Naive B cell (primary cell): ENCODE measurements around the gene PLXNB3. TPM values are rescaled to one million over a fixed set of nuclear protein-coding genes. Genes with fewer than 3 reads are reported as not detected.
"Not testable (repeated sequence)": the region's sequence is repeated elsewhere in the genome, so short reads cannot be mapped to it uniquely, and the experiment has no call there.

Experiments used
- ATAC-seq, 2 donors: fragments of 150-1000 bp; cut with Tn5 transposase; 2 replicates each; pipeline ENCODE4 v1.10.0; 2021; ENCODE audit warnings: low read depth in 2 of 2, mild to moderate bottlenecking in 2 of 2, moderate library complexity in 2 of 2
- DNase-seq: peaks from one replicate; pipeline ENCODE4 v3.0.0; 2022
- H3K27ac Mint-ChIP-seq, 6 donors: one replicate each; pipeline ENCODE4 v1.8.0; 2020 to 2022; ENCODE audit warnings: mild to moderate bottlenecking in 6 of 6, mixed read lengths in 6 of 6, moderate library complexity in 5 of 6, inconsistent platforms in 2 of 6
- H3K27me3 Mint-ChIP-seq, 3 donors: one replicate each; pipeline ENCODE4 v1.8.0; 2021 to 2022; ENCODE audit warnings: mixed read lengths in 3 of 3, mild to moderate bottlenecking in 1 of 3
- H3K36me3 Mint-ChIP-seq, 2 donors: one replicate each; pipeline ENCODE4 v1.8.0; 2020 to 2022; ENCODE audit warnings: mixed read lengths in 2 of 2, inconsistent platforms in 1 of 2, mild to moderate bottlenecking in 1 of 2
- H3K4me1 Mint-ChIP-seq, 3 donors: one replicate each; pipeline ENCODE4 v1.8.0; 2020 to 2022; ENCODE audit warnings: mixed read lengths in 3 of 3, inconsistent platforms in 1 of 3, mild to moderate bottlenecking in 1 of 3, moderate library complexity in 1 of 3
- H3K4me3 Mint-ChIP-seq, 8 donors: one replicate each; pipeline ENCODE4 v1.8.0; 2020 to 2022; ENCODE audit warnings: mild to moderate bottlenecking in 8 of 8, mixed read lengths in 8 of 8, moderate library complexity in 8 of 8, inconsistent platforms in 2 of 8
- H3K9me3 Mint-ChIP-seq, 7 donors: one replicate each; pipeline ENCODE4 v1.8.0; 2020 to 2022; ENCODE audit warnings: mixed read lengths in 7 of 7, mild to moderate bottlenecking in 5 of 7, inconsistent platforms in 2 of 7, moderate library complexity in 1 of 7
- polyA plus RNA-seq, 6 donors: library from polyadenylated mRNA; unstranded; fragments of 300-500 nt; fragmentation: Illumina TruSeq; gene quantifications; one replicate each; pipeline ENCODE4 v1.2.3, GENCODE V29; 2021; ENCODE audit warnings: low read depth in 6 of 6

Gene PLXNB3
- polyA plus RNA-seq, 6 donors from 2014 or later, result 0.71 TPM; not detected in 5

DNA sequence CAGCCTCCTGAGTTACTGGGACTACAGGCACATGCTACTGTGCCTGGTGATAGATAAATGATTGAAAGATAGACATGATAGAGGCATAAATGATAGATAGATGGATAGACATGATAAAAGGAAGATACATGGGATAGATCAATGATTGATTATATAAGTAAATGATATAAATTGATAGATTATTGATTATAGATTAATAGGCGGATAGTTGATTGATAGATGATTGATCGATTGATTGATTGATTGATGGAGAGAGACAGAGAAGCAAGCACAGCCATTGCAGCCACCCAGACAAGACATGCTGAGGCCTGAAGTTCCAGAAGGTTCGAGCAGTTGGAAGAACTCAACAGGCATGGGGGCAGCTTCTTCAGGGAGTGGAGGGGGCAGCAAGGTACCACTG is 17.7 kb upstream of the PLXNB3 start:
- peaks cover 0 to under 1% (median 0%) of the 10 kb centered on the region in 7 donors for H3K9me3 Mint-ChIP-seq
- peaks cover 10 to 30% (median 26%) of the 10 kb centered on the region in 3 donors for H3K4me1 Mint-ChIP-seq
- no peak overlapping the region for H3K4me3 Mint-ChIP-seq
- no peak for DNase-seq
- no peak for ATAC-seq
- H3K36me3 Mint-ChIP-seq, result no peaks in the 10 kb centered on the region
- no peak overlapping the region for H3K27ac Mint-ChIP-seq
- peaks cover 0 to 6% (median 0%) of the 10 kb centered on the region in 3 donors for H3K27me3 Mint-ChIP-seq

DNA sequence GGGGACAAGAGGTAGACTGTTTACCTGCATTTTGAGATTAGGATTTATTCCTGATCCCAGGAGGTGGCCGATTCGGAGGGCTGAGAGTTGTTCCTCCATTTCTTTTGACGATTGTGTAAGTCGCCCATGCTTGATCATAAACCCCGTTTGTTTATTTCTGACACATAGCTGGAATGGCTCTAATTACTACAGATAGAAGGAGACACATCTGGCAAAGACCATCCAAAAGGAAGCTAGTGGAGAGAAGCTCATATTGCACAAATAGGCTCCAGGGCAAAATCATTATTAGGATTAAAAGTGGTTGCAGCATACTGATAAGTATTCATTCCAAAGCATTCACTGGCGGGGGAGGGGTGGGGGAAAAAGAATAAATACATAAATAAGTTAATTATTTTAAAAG is 17.1 kb upstream of the PLXNB3 start:
- H3K9me3 Mint-ChIP-seq, ATAC-seq, DNase-seq, H3K4me3 Mint-ChIP-seq, H3K36me3 Mint-ChIP-seq, H3K27ac Mint-ChIP-seq, H3K27me3 Mint-ChIP-seq: not testable (repeated sequence)
- peaks cover 10 to 25% (median 24%) of the 10 kb centered on the region in 3 donors for H3K4me1 Mint-ChIP-seq

DNA sequence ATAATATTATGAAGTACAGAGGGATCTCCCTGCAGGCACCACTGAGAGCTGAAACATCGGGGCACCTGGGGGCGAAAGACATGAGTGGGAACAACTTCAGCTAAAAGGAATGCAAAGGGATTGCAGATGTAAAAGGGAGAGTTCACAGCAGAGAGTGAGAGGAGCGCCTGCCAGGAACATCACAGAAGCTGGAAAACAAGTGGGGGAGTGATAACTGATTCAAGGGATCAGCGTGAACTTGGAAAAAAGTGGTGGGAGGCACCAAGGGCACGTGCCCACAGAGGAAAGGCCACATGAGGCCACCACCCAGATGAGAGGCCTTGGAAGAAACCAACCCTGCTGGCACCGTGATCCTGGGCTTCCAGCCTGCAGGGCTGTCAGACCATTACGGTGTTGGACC is 15.0 kb upstream of the PLXNB3 start:
- H3K36me3 Mint-ChIP-seq, DNase-seq, H3K4me3 Mint-ChIP-seq, ATAC-seq, H3K27me3 Mint-ChIP-seq, H3K27ac Mint-ChIP-seq, H3K9me3 Mint-ChIP-seq: not testable (repeated sequence)
- H3K4me1 Mint-ChIP-seq, result peaks cover 10 to 18% (median 17%) of the 10 kb centered on the region in 3 donors

DNA sequence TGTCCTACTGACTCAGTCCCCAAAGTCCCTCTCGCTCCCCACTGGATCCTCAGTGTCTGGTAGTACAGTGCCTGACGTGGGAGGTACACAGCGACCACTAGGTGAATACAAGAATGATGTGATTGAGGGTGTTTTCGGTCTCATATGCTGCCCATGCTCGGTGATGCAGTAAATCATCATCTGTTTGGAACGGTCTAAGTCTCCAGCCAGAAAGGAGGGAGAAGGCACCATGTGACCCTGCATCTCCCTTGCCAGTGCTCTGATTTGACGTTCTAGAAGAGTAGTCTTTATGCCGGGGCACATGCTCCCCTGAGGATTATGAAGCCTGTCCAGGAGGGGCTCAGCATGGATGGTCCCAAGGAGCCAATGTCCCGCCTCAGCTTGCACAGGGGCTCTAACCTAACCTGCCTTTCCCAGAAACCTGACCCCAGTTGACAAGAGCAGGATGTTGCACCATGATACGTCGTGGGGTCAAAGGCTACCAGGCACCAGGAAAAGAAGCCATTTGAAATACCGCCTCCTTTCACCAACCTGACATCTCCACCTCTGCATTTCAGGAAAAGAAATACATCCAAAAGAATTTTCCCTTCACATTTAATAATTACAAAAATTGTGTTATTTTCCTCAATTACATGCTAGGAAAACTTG is 13.8 kb upstream of the PLXNB3 start:
- peak overlapping the region in 1 of 6 donors; percentile 45 for H3K27ac Mint-ChIP-seq
- H3K4me1 Mint-ChIP-seq, result peaks cover 5 to 10% (median 9%) of the 10 kb centered on the region in 3 donors
- no peak overlapping the region for H3K4me3 Mint-ChIP-seq
- no peak for ATAC-seq
- DNase-seq, result no peak
- H3K36me3 Mint-ChIP-seq, result no peaks in the 10 kb centered on the region
- H3K9me3 Mint-ChIP-seq, result peaks cover 0 to 2% (median 0%) of the 10 kb centered on the region in 7 donors
- peaks cover 0 to 6% (median 0%) of the 10 kb centered on the region in 3 donors for H3K27me3 Mint-ChIP-seq

DNA sequence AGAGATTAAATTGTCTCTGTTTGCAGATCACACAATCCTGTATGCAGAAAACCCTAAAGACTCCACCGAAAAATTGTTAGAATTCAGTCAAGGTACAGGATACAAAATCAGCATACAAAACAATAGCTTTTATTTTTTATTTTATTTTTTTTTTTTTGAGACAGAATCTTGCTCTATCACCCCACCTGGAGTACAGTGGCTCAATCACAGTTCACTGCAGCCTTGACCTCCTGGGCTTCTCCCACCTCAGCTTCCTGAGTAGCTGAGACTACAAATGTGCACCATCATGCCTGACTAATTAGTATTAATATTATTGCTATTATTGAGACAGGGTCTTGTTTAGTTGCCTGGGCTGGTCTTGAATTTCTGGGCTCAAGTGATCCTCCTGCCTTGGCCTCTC is 8.9 kb upstream of the PLXNB3 start:
- DNase-seq (no peak), ATAC-seq (no peak)
- H3K36me3 Mint-ChIP-seq, result no peaks in the 10 kb centered on the region
- H3K4me3 Mint-ChIP-seq, result no peak overlapping the region
- H3K27ac Mint-ChIP-seq, result no peak overlapping the region
- H3K9me3 Mint-ChIP-seq, result peaks cover 0 to 5% (median 0%) of the 10 kb centered on the region in 7 donors
- H3K27me3 Mint-ChIP-seq, result no peaks in the 10 kb centered on the region
- H3K4me1 Mint-ChIP-seq, result peaks cover 8 to 20% (median 10%) of the 10 kb centered on the region in 3 donors

DNA sequence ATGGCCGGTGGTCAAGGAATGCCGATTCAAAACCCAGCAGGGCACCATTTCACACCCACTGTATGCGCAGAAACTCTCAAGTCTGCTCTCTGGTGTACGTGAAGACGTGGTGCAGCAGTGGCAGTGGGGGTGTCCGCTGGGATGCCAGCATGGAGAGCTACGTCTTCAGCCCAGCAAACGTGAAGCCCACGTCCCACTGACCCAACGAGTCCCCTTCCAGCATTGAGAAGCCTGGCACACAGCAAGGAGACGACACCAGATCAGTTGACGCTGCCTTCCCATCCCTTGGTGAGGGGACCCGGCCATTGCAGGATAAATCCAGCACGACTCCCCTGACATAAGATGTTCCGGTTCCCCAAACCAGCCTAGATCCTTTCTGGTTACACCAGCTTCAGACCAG is 2.2 kb upstream of the PLXNB3 start:
- Mint-ChIP-seq H3K36me3 (no peaks in the 10 kb centered on the region), H3K4me3 (no peak overlapping the region), H3K27me3 (peaks cover 0 to 6% (median 0%) of the 10 kb centered on the region in 3 donors), H3K27ac (no peak overlapping the region), H3K4me1 (peaks cover 20 to 26% (median 23%) of the 10 kb centered on the region in 3 donors), H3K9me3 (peaks cover 0 to 3% (median 0%) of the 10 kb centered on the region in 7 donors)
- ATAC-seq (no peak), DNase-seq (no peak)

DNA sequence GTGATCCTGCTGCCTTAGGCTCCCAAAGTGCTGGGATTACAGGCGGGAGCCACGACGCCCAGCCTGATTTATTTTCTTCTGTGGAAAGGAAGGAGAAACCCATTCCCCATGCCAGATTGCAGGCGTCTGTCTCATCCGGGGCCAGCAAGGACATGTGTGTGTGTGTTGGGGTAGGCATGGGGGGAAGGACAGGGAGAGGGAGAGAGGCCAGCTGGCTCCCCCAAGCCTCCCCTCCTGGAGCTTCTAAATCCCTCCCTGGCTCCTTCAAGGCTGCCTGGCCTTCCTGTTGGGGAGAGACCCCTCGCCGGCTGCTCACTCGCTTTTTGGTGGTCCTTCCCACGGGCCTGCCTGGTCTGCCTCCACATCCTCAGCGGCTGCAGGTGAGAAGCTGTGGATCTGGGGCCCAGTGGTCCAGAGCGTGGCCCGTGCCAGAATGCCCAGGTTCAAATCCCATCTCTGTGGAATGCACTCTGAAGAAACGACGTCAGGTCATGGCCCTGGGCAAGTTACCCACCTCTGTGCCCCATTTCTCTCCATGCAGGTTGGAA is 1.3 kb upstream of the PLXNB3 start:
- no peaks in the 10 kb centered on the region for H3K36me3 Mint-ChIP-seq
- peaks cover 0 to 1% (median 0%) of the 10 kb centered on the region in 7 donors for H3K9me3 Mint-ChIP-seq
- H3K4me3 Mint-ChIP-seq, result peak overlapping the region in 1 of 8 donors; percentile 42
- peaks cover 0 to 6% (median 0%) of the 10 kb centered on the region in 3 donors for H3K27me3 Mint-ChIP-seq
- H3K4me1 Mint-ChIP-seq, result peaks cover 17 to 25% (median 23%) of the 10 kb centered on the region in 3 donors
- DNase-seq (no peak), ATAC-seq (no peak)
- H3K27ac Mint-ChIP-seq, result no peak overlapping the region

DNA sequence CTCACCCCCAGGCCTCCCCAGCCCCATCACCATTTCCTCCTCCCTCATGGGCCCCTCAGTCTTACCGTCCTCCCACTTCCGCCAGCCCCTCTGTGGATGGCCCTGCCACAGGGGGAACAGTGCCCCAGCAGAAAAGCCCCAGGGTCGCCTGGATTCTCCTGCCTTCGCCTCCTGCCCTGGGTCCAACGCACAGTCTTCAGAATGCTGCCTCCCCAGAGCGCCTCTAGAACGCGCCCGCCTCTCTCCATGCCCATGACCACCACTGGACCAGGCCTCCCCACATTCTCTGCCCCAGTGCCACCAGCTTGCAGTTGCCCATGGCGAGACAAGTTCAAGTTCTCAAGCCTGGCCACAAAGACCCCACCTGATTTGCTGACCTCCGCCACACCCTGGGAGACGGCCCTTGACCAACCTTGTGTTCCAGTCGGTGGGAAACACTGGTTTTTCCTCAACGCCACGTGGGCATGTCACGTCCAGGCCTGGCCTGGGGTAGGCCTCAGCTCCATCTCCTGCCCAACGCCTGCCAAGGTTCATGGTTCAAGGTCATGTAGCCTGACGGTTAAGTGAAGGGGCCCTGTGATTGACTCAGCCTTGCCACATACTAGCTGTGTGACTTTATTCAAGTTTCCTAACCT is 634 bp upstream of the PLXNB3 start:
- peak overlapping the region in 2 of 6 donors; percentile 42 to 78 for H3K27ac Mint-ChIP-seq
- peaks cover 0 to 6% (median 0%) of the 10 kb centered on the region in 3 donors for H3K27me3 Mint-ChIP-seq

DNA sequence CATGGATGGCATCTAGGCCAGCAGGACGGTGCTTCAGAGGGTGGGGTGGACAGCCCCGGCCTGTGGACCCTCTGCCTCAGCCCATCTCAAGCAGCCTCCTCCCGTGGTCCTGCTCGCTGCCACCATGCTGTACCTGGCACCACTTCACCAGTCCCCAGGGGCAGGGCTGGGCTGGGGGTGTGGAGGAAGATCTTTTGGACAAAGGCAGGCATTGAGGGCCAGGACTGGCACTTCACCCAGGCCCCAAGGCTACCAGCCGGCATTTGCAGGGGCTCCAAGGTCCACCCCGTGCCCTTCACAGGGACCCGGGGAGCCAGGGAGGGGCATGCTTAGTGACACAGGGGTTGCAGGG is 713 bp downstream of the PLXNB3 start:
- H3K27ac Mint-ChIP-seq, result no peak overlapping the region
- DNase-seq (no peak), ATAC-seq (no peak)
- H3K9me3 Mint-ChIP-seq, result no peaks in the 10 kb centered on the region
- peaks cover 0 to 8% (median 0%) of the 10 kb centered on the region in 3 donors for H3K27me3 Mint-ChIP-seq
- H3K4me3 Mint-ChIP-seq, result no peak overlapping the region
- no peaks in the 10 kb centered on the region for H3K36me3 Mint-ChIP-seq
- H3K4me1 Mint-ChIP-seq, result peaks cover 11 to 22% (median 12%) of the 10 kb centered on the region in 3 donors

More for the DNA sequence above, 634 bp upstream of the PLXNB3 start:
- no peaks in the 10 kb centered on the region for H3K36me3 Mint-ChIP-seq
- H3K4me1 Mint-ChIP-seq, result peaks cover 15 to 28% (median 19%) of the 10 kb centered on the region in 3 donors
- DNase-seq, result no peak
- ATAC-seq, result no peak
- no peaks in the 10 kb centered on the region for H3K9me3 Mint-ChIP-seq
- H3K4me3 Mint-ChIP-seq, result peak overlapping the region in 1 of 8 donors; percentile 13

DNA sequence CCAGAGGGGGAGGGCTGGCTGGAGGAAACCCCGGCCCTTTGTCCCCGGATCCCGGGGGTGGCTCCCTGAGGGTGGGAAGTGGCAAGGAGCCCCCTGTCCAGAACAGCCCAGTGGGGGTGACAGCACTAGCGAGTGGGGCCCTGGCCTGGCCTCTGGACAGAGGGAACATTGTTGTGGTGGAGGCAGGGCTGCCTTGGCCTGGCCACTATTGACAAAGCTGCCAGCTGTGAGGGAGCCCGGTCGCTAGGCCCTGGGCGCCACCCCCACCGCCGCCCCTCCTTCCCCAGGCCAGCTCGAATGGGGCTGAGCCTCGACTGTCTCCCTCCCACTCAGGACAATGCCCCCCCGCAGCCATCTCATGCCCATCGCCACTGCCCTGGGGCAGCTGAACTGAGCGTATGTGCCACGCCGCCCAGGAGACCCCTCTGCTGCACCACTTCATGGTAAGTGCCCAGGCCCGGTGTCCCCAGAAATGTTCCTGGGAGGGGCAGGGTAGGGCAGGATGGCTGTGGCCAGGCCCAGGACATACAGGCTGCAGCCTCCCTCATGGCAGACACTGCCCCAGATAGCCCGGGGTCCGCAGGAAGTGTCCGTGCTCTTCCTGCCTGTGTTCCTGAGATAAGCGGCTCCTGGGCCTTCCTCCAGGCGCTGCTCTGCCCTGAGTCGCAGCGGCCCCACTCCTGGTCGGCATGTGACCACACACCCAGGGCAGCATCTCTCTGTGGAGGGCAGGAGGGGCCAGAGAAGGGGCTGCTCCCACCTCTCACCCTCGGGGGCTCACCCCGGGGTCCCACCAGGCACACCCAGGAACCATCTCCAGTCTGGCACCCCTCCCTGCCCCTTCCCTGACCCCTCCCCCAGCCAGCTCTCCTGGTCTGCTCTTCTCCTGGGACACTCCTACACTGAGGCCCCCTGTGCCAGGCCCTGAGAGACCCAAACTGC is 1.4 kb downstream of the PLXNB3 start:
- no peak overlapping the region for H3K27ac Mint-ChIP-seq

DNA sequence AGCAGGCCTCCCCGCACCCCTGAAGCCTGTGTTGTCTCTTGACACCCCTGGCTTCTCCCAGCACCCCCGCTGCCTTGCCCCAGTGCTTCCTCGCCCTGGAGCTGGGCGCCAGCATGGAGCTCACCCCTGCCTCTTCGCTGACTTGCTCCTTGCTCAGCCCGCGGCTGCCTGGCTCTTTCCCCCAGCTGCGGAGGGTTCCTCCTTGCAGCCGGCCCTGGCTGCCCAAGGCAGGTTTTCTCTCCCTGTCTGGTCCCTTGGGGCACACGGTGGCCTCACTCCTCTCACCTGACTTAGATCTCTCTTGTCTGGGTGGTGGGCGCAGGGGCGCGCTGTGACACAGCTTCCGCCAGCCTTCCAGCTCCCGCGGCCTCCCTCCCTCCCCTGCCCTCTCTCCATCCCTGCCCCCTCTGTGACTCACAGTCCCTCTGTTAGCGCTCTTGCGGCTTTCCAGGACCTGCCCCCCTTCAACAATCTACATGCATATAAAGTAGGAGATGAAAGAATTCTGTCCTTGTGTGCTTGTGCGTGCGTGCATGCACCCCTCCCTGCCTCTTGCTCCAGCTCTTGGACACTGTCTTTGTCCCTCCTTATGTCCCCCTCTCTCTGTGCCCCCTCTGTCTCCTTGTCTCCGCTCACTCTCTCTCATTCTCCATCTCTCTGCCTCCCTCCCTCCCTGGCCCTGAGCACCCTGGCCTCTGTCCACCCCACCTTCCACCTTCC is 2.2 kb downstream of the PLXNB3 start:
- Mint-ChIP-seq H3K27ac (no peak overlapping the region), H3K36me3 (no peaks in the 10 kb centered on the region), H3K4me1 (peaks cover 11 to 22% (median 12%) of the 10 kb centered on the region in 3 donors), H3K9me3 (no peaks in the 10 kb centered on the region), H3K4me3 (peak overlapping the region in 1 of 8 donors; percentile 15), H3K27me3 (peaks cover 0 to 13% (median 0%) of the 10 kb centered on the region in 3 donors)
- ATAC-seq, result no peak
- DNase-seq, result no peak

More for the DNA sequence above, 1.4 kb downstream of the PLXNB3 start:
- Mint-ChIP-seq H3K9me3 (no peaks in the 10 kb centered on the region), H3K36me3 (no peaks in the 10 kb centered on the region), H3K4me1 (peaks cover 11 to 22% (median 12%) of the 10 kb centered on the region in 3 donors), H3K4me3 (no peak overlapping the region), H3K27me3 (peaks cover 0 to 13% (median 0%) of the 10 kb centered on the region in 3 donors)
- ATAC-seq (no peak), DNase-seq (no peak)

DNA sequence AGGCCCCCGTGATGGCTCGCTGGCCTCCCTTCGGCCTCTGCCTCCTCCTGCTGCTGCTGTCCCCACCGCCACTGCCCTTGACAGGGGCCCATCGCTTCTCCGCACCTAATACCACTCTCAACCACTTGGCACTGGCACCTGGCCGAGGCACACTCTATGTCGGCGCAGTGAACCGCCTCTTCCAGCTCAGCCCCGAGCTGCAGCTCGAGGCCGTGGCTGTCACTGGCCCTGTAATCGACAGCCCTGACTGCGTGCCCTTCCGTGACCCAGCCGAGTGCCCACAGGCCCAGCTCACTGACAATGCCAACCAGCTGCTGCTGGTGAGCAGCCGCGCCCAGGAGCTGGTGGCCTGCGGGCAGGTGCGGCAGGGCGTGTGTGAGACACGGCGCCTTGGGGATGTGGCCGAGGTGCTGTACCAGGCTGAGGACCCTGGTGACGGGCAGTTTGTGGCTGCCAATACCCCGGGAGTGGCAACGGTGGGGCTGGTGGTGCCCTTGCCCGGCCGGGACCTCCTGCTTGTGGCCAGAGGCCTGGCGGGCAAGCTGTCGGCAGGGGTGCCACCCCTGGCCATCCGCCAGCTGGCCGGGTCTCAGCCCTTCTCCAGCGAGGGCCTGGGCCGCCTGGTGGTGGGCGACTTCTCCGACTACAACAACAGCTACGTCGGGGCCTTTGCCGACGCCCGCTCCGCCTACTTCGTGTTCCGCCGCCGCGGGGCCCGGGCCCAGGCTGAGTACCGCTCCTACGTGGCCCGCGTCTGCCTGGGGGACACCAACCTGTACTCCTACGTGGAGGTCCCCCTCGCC is 3.0 kb downstream of the PLXNB3 start:
- ATAC-seq, result no peak
- H3K36me3 Mint-ChIP-seq, result no peaks in the 10 kb centered on the region
- H3K4me3 Mint-ChIP-seq, result no peak overlapping the region
- peaks cover 11 to 22% (median 12%) of the 10 kb centered on the region in 3 donors for H3K4me1 Mint-ChIP-seq
- DNase-seq, result no peak
- H3K27me3 Mint-ChIP-seq, result peaks cover 0 to 13% (median 0%) of the 10 kb centered on the region in 3 donors
- H3K9me3 Mint-ChIP-seq, result no peaks in the 10 kb centered on the region
- no peak overlapping the region for H3K27ac Mint-ChIP-seq
